Nephron progenitor cell (in vitro differentiated cells): ENCODE data around the gene TMEM239.

Experiments used
- DNase-seq: peaks from one replicate; pipeline ENCODE4 v3.0.0; 2021
- H3K27ac Mint-ChIP-seq: 2 replicates; pipeline ENCODE4 v1.8.0; 2021; ENCODE audit warnings: mild to moderate bottlenecking, moderate library complexity, mixed read lengths
- H3K27me3 Mint-ChIP-seq: 2 replicates; pipeline ENCODE4 v1.8.0; 2021; ENCODE audit warnings: mild to moderate bottlenecking, low read depth, mixed read lengths; ENCODE audit not compliant: poor library complexity
- H3K36me3 Mint-ChIP-seq: 2 replicates; pipeline ENCODE4 v1.8.0; 2021; ENCODE audit warnings: low read depth, mixed read lengths
- H3K4me1 Mint-ChIP-seq: 2 replicates; pipeline ENCODE4 v1.8.0; 2021; ENCODE audit warnings: mixed read lengths
- H3K4me3 Mint-ChIP-seq: 2 replicates; pipeline ENCODE4 v1.8.0; 2021; ENCODE audit warnings: mild to moderate bottlenecking, moderate library complexity, mixed read lengths
- H3K9me3 Mint-ChIP-seq: 2 replicates; pipeline ENCODE4 v1.8.0; 2021; ENCODE audit warnings: mild to moderate bottlenecking, moderate library complexity, mixed read lengths
- CTCF ChIP-seq: fragments of 200-600 bp; sonication (generic); IDR thresholded peaks from 2 replicates; pipeline ENCODE4 v1.5.0; 2021; ENCODE audit warnings: antibody characterized with exemption

The TMEM239 gene

GRCh38 chr20:2801286-2801728, 14.9 kb upstream of the TMEM239 start:
- Mint-ChIP-seq H3K9me3 (no peaks in the 10 kb centered on the region), H3K36me3 (peaks cover 23% of the 10 kb centered on the region), H3K27me3 (peaks cover 49% of the 10 kb centered on the region), H3K4me1 (peaks cover 68% of the 10 kb centered on the region), H3K4me3 (peak overlapping the region; percentile 92), H3K27ac (no peak overlapping the region)
- no peak for DNase-seq
- TF ChIP-seq CTCF, result no peak

- no peak for DNase-seq
- H3K27ac Mint-ChIP-seq, result no peak overlapping the region
- H3K27me3 Mint-ChIP-seq, result peaks cover 58% of the 10 kb centered on the region
- H3K4me3 Mint-ChIP-seq, result peak overlapping the region; percentile 52
- peaks cover 5% of the 10 kb centered on the region for H3K36me3 Mint-ChIP-seq
- no peak for TF ChIP-seq CTCF
- H3K9me3 Mint-ChIP-seq, result peaks cover 20% of the 10 kb centered on the region
- peaks cover 57% of the 10 kb centered on the region for H3K4me1 Mint-ChIP-seq
Measured at GRCh38 chr20:2804041-2804828, 11.9 kb upstream of the TMEM239 start.

GRCh38 chr20:2804852-2805688, 11.1 kb upstream of the TMEM239 start:
- Mint-ChIP-seq H3K36me3 (peaks cover 6% of the 10 kb centered on the region), H3K4me3 (peak overlapping the region; percentile 52), H3K9me3 (peaks cover 26% of the 10 kb centered on the region), H3K27ac (no peak overlapping the region), H3K27me3 (peaks cover 58% of the 10 kb centered on the region), H3K4me1 (peaks cover 48% of the 10 kb centered on the region)
- peak; percentile 53 for DNase-seq
- TF ChIP-seq CTCF, result no peak

GRCh38 chr20:2805689-2806350, 10.3 kb upstream of the TMEM239 start:
- no peak for DNase-seq
- H3K9me3 Mint-ChIP-seq, result peaks cover 32% of the 10 kb centered on the region
- H3K27ac Mint-ChIP-seq, result no peak overlapping the region
- peaks cover 60% of the 10 kb centered on the region for H3K27me3 Mint-ChIP-seq
- H3K4me1 Mint-ChIP-seq, result peaks cover 44% of the 10 kb centered on the region
- H3K4me3 Mint-ChIP-seq, result peak overlapping the region; percentile 51
- H3K36me3 Mint-ChIP-seq, result peaks cover 6% of the 10 kb centered on the region
- TF ChIP-seq CTCF, result no peak

GRCh38 chr20:2806351-2806701, 9.8 kb upstream of the TMEM239 start:
- Mint-ChIP-seq H3K27me3 (peaks cover 65% of the 10 kb centered on the region), H3K4me1 (peaks cover 39% of the 10 kb centered on the region), H3K27ac (no peak overlapping the region), H3K4me3 (peak overlapping the region; percentile 51), H3K36me3 (peaks cover 11% of the 10 kb centered on the region), H3K9me3 (peaks cover 37% of the 10 kb centered on the region)
- TF ChIP-seq CTCF, result no peak
- DNase-seq, result no peak
